Measurements from ENCODE around the gene NT5DC2.

DNA sequence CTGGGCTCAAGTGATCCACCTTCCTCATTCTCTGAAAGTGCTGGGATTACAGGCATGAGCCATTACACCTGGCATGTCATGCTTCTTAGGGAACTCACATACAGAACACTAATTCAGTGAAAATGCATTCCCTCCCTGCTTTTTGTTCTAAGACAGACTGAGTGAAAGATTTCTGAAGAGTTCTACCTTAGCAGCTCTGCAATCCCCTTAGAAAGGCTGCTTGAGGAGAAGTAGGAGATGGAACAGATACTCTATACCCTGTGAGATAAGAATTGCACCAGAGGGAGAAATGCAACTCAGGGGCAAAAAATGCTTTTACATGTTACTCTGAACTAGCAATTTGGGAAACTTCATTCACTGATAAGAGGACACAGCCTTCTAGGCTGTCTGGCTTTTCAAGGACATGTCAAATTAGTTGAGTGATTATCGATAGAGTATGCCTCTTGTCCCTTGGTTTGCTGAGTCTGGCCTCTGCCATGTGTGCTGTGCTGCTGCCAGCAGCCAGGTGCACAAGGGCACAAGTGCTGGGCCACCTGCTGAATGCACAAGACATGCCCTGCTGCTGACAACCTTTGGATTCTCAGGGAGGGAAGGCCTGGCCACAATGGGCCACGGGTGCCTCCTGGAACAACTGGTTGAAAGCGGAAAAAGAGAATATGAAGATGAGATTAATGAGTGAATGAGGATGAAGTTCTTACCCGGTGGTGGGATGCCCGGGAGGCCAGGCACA is 20.5 kb upstream of the NT5DC2 start:
- TF ChIP-seq ZFP3 (CRISPR knock-in tag; IDR thresholded peaks at IDR 0.05) (no peak), ZFP30 (CRISPR knock-in tag; IDR thresholded peaks at IDR 0.05) (no peak), SNAI2 (CRISPR knock-in tag; IDR thresholded peaks at IDR 0.05) (no peak), TOX (CRISPR knock-in tag; IDR thresholded peaks at IDR 0.05; ENCODE audit: borderline replicate concordance) (no peak), CREB5 (CRISPR knock-in tag; IDR thresholded peaks at IDR 0.05; ENCODE audit: low read depth) (no peak)

Measured in SK-N-SH treated with all-trans-retinoic acid at 6 μM for 48 hours (cell line).